DOHH2 (cell line): ENCODE results near the gene PLCG2.

Experiments used
- CTCF ChIP-seq: fragments of 200-600 bp; sonication (generic); IDR thresholded peaks from one replicate; pipeline ENCODE4 v1.5.1; 2014; ENCODE audit warnings: antibody characterized with exemption, mild to moderate bottlenecking, low read depth, low read length; ENCODE audit not compliant: poor library complexity, severe bottlenecking
- EZH2phosphoT487 ChIP-seq: fragments of 200-600 bp; sonication (generic); IDR thresholded peaks from 2 replicates; pipeline ENCODE4 v1.6.1; 2017; ENCODE audit warnings: borderline replicate concordance, mild to moderate bottlenecking, antibody characterized with exemption, low read length, moderate library complexity, mixed read lengths

DNA sequence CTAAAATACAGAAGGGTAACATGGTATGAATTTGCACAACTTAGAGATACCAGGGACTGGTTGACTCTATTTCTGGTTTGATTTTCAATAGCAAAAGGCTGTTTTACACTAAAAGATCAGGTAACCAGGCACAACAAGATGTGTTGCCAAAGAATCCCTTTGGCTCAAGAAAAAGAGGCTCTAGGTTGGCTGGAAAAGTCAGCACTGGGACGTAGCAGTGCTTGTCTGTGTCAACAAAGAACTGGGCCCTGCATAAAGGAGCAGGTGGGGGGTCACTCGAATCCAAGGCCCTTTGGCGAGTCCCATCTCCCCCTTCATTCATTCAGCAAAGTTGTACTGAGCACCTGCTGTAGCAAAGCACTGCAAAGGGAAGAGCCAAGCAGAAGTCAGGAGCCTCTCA, 213.8 kb downstream of the PLCG2 start:
- no peak for TF ChIP-seq CTCF
- TF ChIP-seq EZH2phosphoT487: no peak
